ENCODE measurements around the gene EGFR. TPM values are rescaled to one million over a fixed set of nuclear protein-coding genes. Genes with fewer than 3 reads are reported as not detected.

The EGFR gene
- total and polyA plus RNA-seq, 9 donors: 13.0 to 54.6 (median 41.7) TPM

- intact Hi-C loops (cut with DNase I): loop anchor here in 2 of 4 donors (10.0 kb wide), 2 partner anchors 75 to 155 kb away; no protein-coding TSS in a partner anchor
- no peak for DNase-seq
- Histone ChIP-seq H3K9me3 (no peaks in the 10 kb centered on the region), H3K27ac (no peak overlapping the region), H3K36me3 (no peaks in the 10 kb centered on the region), H3K4me3 (no peak overlapping the region), H3K27me3 (no peaks in the 10 kb centered on the region), H3K4me1 (ENCODE audit: insufficient read depth) (peaks cover 27% of the 10 kb centered on the region)
- 43 to 62% (median 50%) methylated on average over 5 of the region's 5 CpGs for WGBS, 3 donors
- TF ChIP-seq POLR2A (IDR thresholded peaks at IDR 0.05): no peak
- TF ChIP-seq CTCF (IDR thresholded peaks at IDR 0.05): no peak
- TF ChIP-seq EP300 (IDR thresholded peaks at IDR 0.05): no peak
Observed at GRCh38 chr7:55179931-55180682, 161.3 kb downstream of the EGFR start.

DNA sequence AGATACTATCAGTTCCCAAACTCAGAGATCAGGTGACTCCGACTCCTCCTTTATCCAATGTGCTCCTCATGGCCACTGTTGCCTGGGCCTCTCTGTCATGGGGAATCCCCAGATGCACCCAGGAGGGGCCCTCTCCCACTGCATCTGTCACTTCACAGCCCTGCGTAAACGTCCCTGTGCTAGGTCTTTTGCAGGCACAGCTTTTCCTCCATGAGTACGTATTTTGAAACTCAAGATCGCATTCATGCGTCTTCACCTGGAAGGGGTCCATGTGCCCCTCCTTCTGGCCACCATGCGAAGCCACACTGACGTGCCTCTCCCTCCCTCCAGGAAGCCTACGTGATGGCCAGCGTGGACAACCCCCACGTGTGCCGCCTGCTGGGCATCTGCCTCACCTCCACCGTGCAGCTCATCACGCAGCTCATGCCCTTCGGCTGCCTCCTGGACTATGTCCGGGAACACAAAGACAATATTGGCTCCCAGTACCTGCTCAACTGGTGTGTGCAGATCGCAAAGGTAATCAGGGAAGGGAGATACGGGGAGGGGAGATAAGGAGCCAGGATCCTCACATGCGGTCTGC is 162.2 kb downstream of the EGFR start:
- no peak for DNase-seq
- Histone ChIP-seq H3K4me3 (no peak overlapping the region), H3K36me3 (no peaks in the 10 kb centered on the region), H3K4me1 (ENCODE audit: insufficient read depth) (peaks cover 27% of the 10 kb centered on the region), H3K9me3 (no peaks in the 10 kb centered on the region), H3K27ac (no peak overlapping the region), H3K27me3 (no peaks in the 10 kb centered on the region)
- 92 to 93% (median 92%) methylated on average over 19 of the region's 19 CpGs for WGBS, 3 donors
- TF ChIP-seq POLR2A (IDR thresholded peaks at IDR 0.05) (no peak), EP300 (IDR thresholded peaks at IDR 0.05) (no peak), CTCF (IDR thresholded peaks at IDR 0.05) (no peak)
- intact Hi-C loops (cut with DNase I): loop anchor here in 1 of 4 donors (10.0 kb wide), 2 partner anchors 74 to 156 kb away; no protein-coding TSS in a partner anchor

- no peak overlapping the region for H3K27ac ChIP-seq
- WGBS, 3 donors: 97 to 98% (median 97%) methylated on average over 4 of the region's 4 CpGs
- peaks cover 27% of the 10 kb centered on the region for H3K4me1 ChIP-seq (ENCODE audit: insufficient read depth)
- DNase-seq: no peak
- no peak overlapping the region for H3K4me3 ChIP-seq
- no peaks in the 10 kb centered on the region for H3K9me3 ChIP-seq
- no peaks in the 10 kb centered on the region for H3K36me3 ChIP-seq
- intact Hi-C loops (cut with DNase I): loop anchor here in 1 of 4 donors (10.0 kb wide), 2 partner anchors 73 to 157 kb away; no protein-coding TSS in a partner anchor
- no peak for TF ChIP-seq POLR2A (IDR thresholded peaks at IDR 0.05)
- TF ChIP-seq EP300 (IDR thresholded peaks at IDR 0.05): no peak
- TF ChIP-seq CTCF (IDR thresholded peaks at IDR 0.05): no peak
- H3K27me3 ChIP-seq: no peaks in the 10 kb centered on the region
Observed at GRCh38 chr7:55181762-55182161, 162.9 kb downstream of the EGFR start.

- no peaks in the 10 kb centered on the region for H3K9me3 ChIP-seq
- intact Hi-C loops (cut with DNase I): loop anchor here in 1 of 4 donors (10.0 kb wide), 2 partner anchors 71 to 159 kb away; no protein-coding TSS in a partner anchor
- H3K4me3 ChIP-seq: no peak overlapping the region
- 85 to 87% (median 86%) methylated on average over 15 of the region's 15 CpGs for WGBS, 3 donors
- peaks cover 30% of the 10 kb centered on the region for H3K4me1 ChIP-seq (ENCODE audit: insufficient read depth)
- H3K27me3 ChIP-seq: no peaks in the 10 kb centered on the region
- H3K36me3 ChIP-seq: no peaks in the 10 kb centered on the region
- no peak overlapping the region for H3K27ac ChIP-seq
- no peak for DNase-seq
- TF ChIP-seq CTCF (IDR thresholded peaks at IDR 0.05) (no peak), POLR2A (IDR thresholded peaks at IDR 0.05) (no peak), EP300 (IDR thresholded peaks at IDR 0.05) (no peak)
Observed at GRCh38 chr7:55183897-55184296, 165.1 kb downstream of the EGFR start.
